SW 1271 (cell line): ENCODE results near the gene AMN1.
"Not testable (repeated sequence)": the region's sequence is repeated elsewhere in the genome, so short reads cannot be mapped to it uniquely, and the experiment has no call there.

Experiments used
- DNase-seq, 2 experiments: peaks; one replicate each; lab custom pipeline; 2025; lab: John Stamatoyannopoulos, UW

Gene AMN1

GRCh38 chr12:31728917-31729640 lies at the start of gene AMN1:
AMN1 (minus strand) TSS chr12:31729021; CDS start chr12:31729008, 13 bp downstream.
- DNase-seq = peak; percentile 99 to 100

- DNase-seq = no peak
These were observed 45.0 kb upstream of the AMN1 start for GRCh38 chr12:31773867-31774266.

GRCh38 chr12:31773223-31773750 lies 44.5 kb upstream of the AMN1 start:
- DNase-seq = no peak

GRCh38 chr12:31772685-31773222 lies 43.9 kb upstream of the AMN1 start:
- no peak for DNase-seq

GRCh38 chr12:31772186-31772585 lies 43.4 kb upstream of the AMN1 start:
- DNase-seq = no peak

GRCh38 chr12:31768046-31768445 lies 39.2 kb upstream of the AMN1 start:
- DNase-seq = no peak

- no peak for DNase-seq
These were observed 37.1 kb upstream of the AMN1 start for GRCh38 chr12:31765931-31766330.

- DNase-seq = no peak
These were observed 31.0 kb upstream of the AMN1 start for GRCh38 chr12:31759632-31760459.

GRCh38 chr12:31758297-31758696 lies 29.5 kb upstream of the AMN1 start:
- not testable (repeated sequence) for DNase-seq

GRCh38 chr12:31756977-31757420 lies 28.2 kb upstream of the AMN1 start:
- DNase-seq = peak in 1 of 2 experiments; percentile 39

- DNase-seq = no peak
These were observed 23.6 kb upstream of the AMN1 start for GRCh38 chr12:31752450-31752849.

- DNase-seq = no peak
These were observed 22.3 kb upstream of the AMN1 start for GRCh38 chr12:31751085-31751484.

GRCh38 chr12:31750747-31751039 lies 21.9 kb upstream of the AMN1 start:
- no peak for DNase-seq

- DNase-seq = peak; percentile 93 to 99
These were observed 20.3 kb upstream of the AMN1 start for GRCh38 chr12:31749024-31749704.

- no peak for DNase-seq
These were observed 16.4 kb upstream of the AMN1 start for GRCh38 chr12:31745242-31745641.

GRCh38 chr12:31744363-31744762 lies 15.5 kb upstream of the AMN1 start:
- DNase-seq = not testable (repeated sequence)

- DNase-seq = no peak
These were observed 14.1 kb upstream of the AMN1 start for GRCh38 chr12:31742891-31743290.

GRCh38 chr12:31740628-31741027 lies 11.8 kb upstream of the AMN1 start:
- DNase-seq = no peak

- no peak for DNase-seq
These were observed 8.9 kb upstream of the AMN1 start for GRCh38 chr12:31737763-31738162.

GRCh38 chr12:31737345-31737744 lies 8.5 kb upstream of the AMN1 start:
- no peak for DNase-seq

- peak; percentile 71 to 84 for DNase-seq
These were observed 7.7 kb upstream of the AMN1 start for GRCh38 chr12:31736472-31736871.
